ENCODE results near the gene EPSTI1. TPM values are rescaled to one million over a fixed set of nuclear protein-coding genes. Genes with fewer than 3 reads are reported as not detected.
"Not testable (repeated sequence)": the region's sequence is repeated elsewhere in the genome, so short reads cannot be mapped to it uniquely, and the experiment has no call there.

EPSTI1 gene
- 1.1 and 1.3 TPM in 2 replicates for total RNA-seq (2014; rRNA removed; shearing (Covaris generic))

GRCh38 chr13:42991898-42992763, at the start of gene EPSTI1:
Gene EPSTI1, minus strand, starts transcription at chr13:42992241. Its CDS starts 76 bp downstream, at chr13:42992165.
- H3K4me3 ChIP-seq (ENCODE audit: insufficient read depth, low read depth, low read length), result peak within 1 kb of the TSS; percentile 43
- peaks cover 12% of the 10 kb centered on the region for H3K27me3 ChIP-seq (ENCODE audit: control insufficient read depth, insufficient read depth, low read length)
- peak; percentile 82 for DNase-seq
- H3K36me3 ChIP-seq (replicated peaks; ENCODE audit: control insufficient read depth, insufficient read depth, low read length), result no peaks in the 10 kb centered on the region

GRCh38 chr13:43041369-43041921, 49.4 kb upstream of the EPSTI1 start:
- DNase-seq, result no peak

GRCh38 chr13:43040581-43041368, 48.7 kb upstream of the EPSTI1 start:
- not testable (repeated sequence) for H3K27me3 ChIP-seq (ENCODE audit: control insufficient read depth, insufficient read depth, low read length); H3K36me3 ChIP-seq (replicated peaks; ENCODE audit: control insufficient read depth, insufficient read depth, low read length); DNase-seq; H3K4me3 ChIP-seq (ENCODE audit: insufficient read depth, low read depth, low read length)

More at GRCh38 chr13:43041369-43041921, 49.4 kb upstream of the EPSTI1 start:
- no peaks in the 10 kb centered on the region for H3K36me3 ChIP-seq (replicated peaks; ENCODE audit: control insufficient read depth, insufficient read depth, low read length)
- H3K4me3 ChIP-seq (ENCODE audit: insufficient read depth, low read depth, low read length), result no peak overlapping the region
- no peaks in the 10 kb centered on the region for H3K27me3 ChIP-seq (ENCODE audit: control insufficient read depth, insufficient read depth, low read length)

GRCh38 chr13:43039966-43040365, 47.9 kb upstream of the EPSTI1 start:
- no peaks in the 10 kb centered on the region for H3K27me3 ChIP-seq (ENCODE audit: control insufficient read depth, insufficient read depth, low read length)
- no peaks in the 10 kb centered on the region for H3K36me3 ChIP-seq (replicated peaks; ENCODE audit: control insufficient read depth, insufficient read depth, low read length)
- no peak overlapping the region for H3K4me3 ChIP-seq (ENCODE audit: insufficient read depth, low read depth, low read length)
- no peak for DNase-seq

- no peaks in the 10 kb centered on the region for H3K27me3 ChIP-seq (ENCODE audit: control insufficient read depth, insufficient read depth, low read length)
- no peak overlapping the region for H3K4me3 ChIP-seq (ENCODE audit: insufficient read depth, low read depth, low read length)
- no peaks in the 10 kb centered on the region for H3K36me3 ChIP-seq (replicated peaks; ENCODE audit: control insufficient read depth, insufficient read depth, low read length)
- peak; percentile 14 for DNase-seq
These were observed 44.6 kb upstream of the EPSTI1 start for GRCh38 chr13:43036351-43037250.

DNA sequence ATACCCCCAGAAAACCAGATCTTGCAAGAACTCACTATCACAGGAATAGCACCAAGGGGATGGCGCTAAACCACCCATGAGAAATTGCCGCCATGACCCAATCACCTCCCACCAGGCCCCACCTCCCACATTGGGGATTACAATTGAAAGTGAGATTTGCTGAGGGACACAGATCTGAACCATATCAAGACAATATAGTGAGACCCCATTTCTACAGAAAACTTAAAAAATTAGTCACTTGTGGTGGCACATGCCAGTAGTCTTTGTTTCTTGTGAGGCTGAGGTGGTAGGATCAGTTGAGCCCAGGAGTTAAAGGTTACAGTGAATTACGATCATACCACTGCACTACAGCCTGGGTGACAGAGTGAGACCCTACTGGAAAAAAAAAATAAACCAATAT, 41.0 kb upstream of the EPSTI1 start:
- no peak for DNase-seq
- H3K4me3 ChIP-seq (ENCODE audit: insufficient read depth, low read depth, low read length), result no peak overlapping the region
- H3K27me3 ChIP-seq (ENCODE audit: control insufficient read depth, insufficient read depth, low read length), result no peaks in the 10 kb centered on the region
- H3K36me3 ChIP-seq (replicated peaks; ENCODE audit: control insufficient read depth, insufficient read depth, low read length), result no peaks in the 10 kb centered on the region

- Histone ChIP-seq H3K36me3 (replicated peaks; ENCODE audit: control insufficient read depth, insufficient read depth, low read length) (no peaks in the 10 kb centered on the region), H3K27me3 (ENCODE audit: control insufficient read depth, insufficient read depth, low read length) (no peaks in the 10 kb centered on the region), H3K4me3 (ENCODE audit: insufficient read depth, low read depth, low read length) (no peak overlapping the region)
- no peak for DNase-seq
These were observed 39.8 kb upstream of the EPSTI1 start for GRCh38 chr13:43031881-43032280.

GRCh38 chr13:43030548-43030947, 38.5 kb upstream of the EPSTI1 start:
- DNase-seq, result no peak
- Histone ChIP-seq H3K27me3 (ENCODE audit: control insufficient read depth, insufficient read depth, low read length) (no peaks in the 10 kb centered on the region), H3K4me3 (ENCODE audit: insufficient read depth, low read depth, low read length) (no peak overlapping the region), H3K36me3 (replicated peaks; ENCODE audit: control insufficient read depth, insufficient read depth, low read length) (no peaks in the 10 kb centered on the region)

DNA sequence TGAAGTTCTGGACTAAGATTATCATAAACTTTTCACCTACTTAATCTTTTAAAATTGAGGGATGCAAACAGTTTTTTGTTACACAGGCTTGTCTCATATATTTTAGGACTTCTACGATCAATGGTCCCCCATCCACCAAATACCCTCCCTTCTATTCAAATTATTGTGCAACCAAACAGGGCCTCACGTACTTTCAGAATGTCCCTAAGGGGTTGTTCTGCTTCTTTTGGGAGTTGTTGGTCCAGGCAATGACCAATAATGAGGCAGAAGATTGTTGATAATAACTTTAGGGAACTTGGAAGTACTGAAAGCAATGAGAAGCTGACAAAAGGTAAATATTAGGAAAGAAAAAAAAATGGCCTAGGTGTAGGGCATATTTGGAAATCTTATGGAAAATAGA, 34.2 kb upstream of the EPSTI1 start:
- no peak for DNase-seq
- no peaks in the 10 kb centered on the region for H3K36me3 ChIP-seq (replicated peaks; ENCODE audit: control insufficient read depth, insufficient read depth, low read length)
- no peak overlapping the region for H3K4me3 ChIP-seq (ENCODE audit: insufficient read depth, low read depth, low read length)
- no peaks in the 10 kb centered on the region for H3K27me3 ChIP-seq (ENCODE audit: control insufficient read depth, insufficient read depth, low read length)

GRCh38 chr13:43023289-43023963, 31.4 kb upstream of the EPSTI1 start, which contains the start of gene DNAJC15:
Gene DNAJC15, plus strand, starts transcription at chr13:43023586. Its CDS starts 41 bp downstream, at chr13:43023627.
- DNase-seq, result peak; percentile 19

GRCh38 chr13:43022934-43023288, 30.9 kb upstream of the EPSTI1 start:
- Histone ChIP-seq H3K36me3 (replicated peaks; ENCODE audit: control insufficient read depth, insufficient read depth, low read length) (no peaks in the 10 kb centered on the region), H3K27me3 (ENCODE audit: control insufficient read depth, insufficient read depth, low read length) (no peaks in the 10 kb centered on the region), H3K4me3 (ENCODE audit: insufficient read depth, low read depth, low read length) (peak overlapping the region; percentile 40; the same call in 1 of the 2 replicates)
- DNase-seq, result no peak

More at GRCh38 chr13:43023289-43023963, 31.4 kb upstream of the EPSTI1 start, which contains the start of gene DNAJC15:
- peak within 1 kb of the TSS; percentile 40; the same call in 1 of the 2 replicates for H3K4me3 ChIP-seq (ENCODE audit: insufficient read depth, low read depth, low read length)
- no peaks in the 10 kb centered on the region for H3K27me3 ChIP-seq (ENCODE audit: control insufficient read depth, insufficient read depth, low read length)
- H3K36me3 ChIP-seq (replicated peaks; ENCODE audit: control insufficient read depth, insufficient read depth, low read length), result no peaks in the 10 kb centered on the region

GRCh38 chr13:43021926-43022670, 30.1 kb upstream of the EPSTI1 start:
- Histone ChIP-seq H3K27me3 (ENCODE audit: control insufficient read depth, insufficient read depth, low read length) (no peaks in the 10 kb centered on the region), H3K36me3 (replicated peaks; ENCODE audit: control insufficient read depth, insufficient read depth, low read length) (no peaks in the 10 kb centered on the region), H3K4me3 (ENCODE audit: insufficient read depth, low read depth, low read length) (no peak overlapping the region)
- DNase-seq, result no peak

GRCh38 chr13:43020794-43021193, 28.8 kb upstream of the EPSTI1 start:
- Histone ChIP-seq H3K36me3 (replicated peaks; ENCODE audit: control insufficient read depth, insufficient read depth, low read length) (no peaks in the 10 kb centered on the region), H3K4me3 (ENCODE audit: insufficient read depth, low read depth, low read length) (no peak overlapping the region), H3K27me3 (ENCODE audit: control insufficient read depth, insufficient read depth, low read length) (no peaks in the 10 kb centered on the region)
- DNase-seq, result no peak
